Liver (tissue), 9 donors: ENCODE measurements around the gene F5. TPM values are rescaled to one million over a fixed set of nuclear protein-coding genes. Genes with fewer than 3 reads are reported as not detected.

Source experiments
- DNase-seq: peaks from one replicate; pipeline ENCODE4 v3.0.0-alpha.2; 2017; ENCODE audit warnings: low spot score
- H3K27ac ChIP-seq, 2 donors: one replicate each; pipeline ENCODE4 v1.7.0; 2013; ENCODE audit warnings: inconsistent platforms in 2 of 2, low read length in 2 of 2, control low read depth in 1 of 2, low read depth in 1 of 2, mild to moderate bottlenecking in 1 of 2
- H3K27me3 ChIP-seq, 4 donors: one replicate each; pipeline versions ENCODE4 v1.6.1 to v1.7.0; 2013; ENCODE audit warnings: low read length in 3 of 4, inconsistent platforms in 1 of 4, mild to moderate bottlenecking in 1 of 4, moderate library complexity in 1 of 4; ENCODE audit not compliant: control insufficient read depth in 4 of 4, insufficient read depth in 4 of 4
- H3K36me3 ChIP-seq, 4 donors: one replicate each; pipeline versions ENCODE4 v1.6.1 to v1.7.0; 2013; ENCODE audit warnings: low read length in 3 of 4, mild to moderate bottlenecking in 3 of 4, low read depth in 1 of 4, moderate library complexity in 1 of 4; ENCODE audit not compliant: control insufficient read depth in 4 of 4, insufficient read depth in 3 of 4
- H3K4me1 ChIP-seq, 4 donors: one replicate each; pipeline versions ENCODE4 v1.6.1 to v1.7.0; 2013; ENCODE audit warnings: low read length in 3 of 4, mild to moderate bottlenecking in 3 of 4, moderate library complexity in 1 of 4; ENCODE audit not compliant: control insufficient read depth in 4 of 4, insufficient read depth in 4 of 4
- H3K4me3 ChIP-seq, 3 donors: one replicate each; pipeline versions ENCODE4 v1.6.1 to v1.7.0; 2013; ENCODE audit warnings: low read length in 3 of 3, control low read depth in 1 of 3, low read depth in 1 of 3, mild to moderate bottlenecking in 1 of 3
- H3K9ac ChIP-seq, 2 donors: one replicate each; pipeline ENCODE4 v1.7.0; 2013; ENCODE audit warnings: low read length in 2 of 2, mild to moderate bottlenecking in 2 of 2, moderate library complexity in 2 of 2, control low read depth in 1 of 2, low read depth in 1 of 2
- H3K9me3 ChIP-seq, 4 donors: one replicate each; pipeline versions ENCODE4 v1.6.1 to v1.7.0; 2013; ENCODE audit warnings: low read length in 3 of 4; ENCODE audit not compliant: control insufficient read depth in 4 of 4
- ATF3 ChIP-seq: IDR thresholded peaks from 2 replicates; pipeline ENCODE4 v1.6.1; 2016; ENCODE audit warnings: antibody characterized with exemption
- EGR1 ChIP-seq, 2 donors: IDR thresholded peaks; 2 replicates each; pipeline ENCODE4 v1.6.1; 2016 to 2018; ENCODE audit warnings: antibody characterized with exemption in 2 of 2, low read depth in 2 of 2
- FOXA1 ChIP-seq: IDR thresholded peaks from 2 replicates; pipeline ENCODE4 v1.6.1; 2016; ENCODE audit warnings: antibody characterized with exemption
- FOXA2 ChIP-seq: IDR thresholded peaks from 2 replicates; pipeline ENCODE4 v1.6.1; 2016; ENCODE audit warnings: antibody characterized with exemption
- GABPA ChIP-seq, 2 donors: IDR thresholded peaks in 1 of 2; conservative IDR thresholded peaks in 1 of 2; 2 replicates each; pipeline ENCODE4 v1.6.1; 2016; ENCODE audit warnings: antibody characterized with exemption in 2 of 2, mild to moderate bottlenecking in 1 of 2, moderate library complexity in 1 of 2
- HNF4A ChIP-seq, 2 donors: conservative IDR thresholded peaks; 2 replicates each; pipeline ENCODE4 v1.6.1; 2016; ENCODE audit warnings: antibody characterized with exemption in 2 of 2, mild to moderate bottlenecking in 2 of 2
- HNF4G ChIP-seq: IDR thresholded peaks from 2 replicates; pipeline ENCODE4 v1.6.1; 2016; ENCODE audit warnings: antibody characterized with exemption
- JUND ChIP-seq, 2 donors: IDR thresholded peaks; 2 replicates each; pipeline ENCODE4 v1.6.1; 2016; ENCODE audit warnings: antibody characterized with exemption in 2 of 2
- NR2F2 ChIP-seq: IDR thresholded peaks from 2 replicates; pipeline ENCODE4 v1.6.1; 2016; ENCODE audit warnings: antibody characterized with exemption
- RAD21 ChIP-seq, 2 donors: IDR thresholded peaks; 2 replicates each; pipeline ENCODE4 v1.6.1; 2016; ENCODE audit warnings: antibody characterized with exemption in 2 of 2, mild to moderate bottlenecking in 2 of 2
- RXRA ChIP-seq, 2 donors: IDR thresholded peaks; 2 replicates each; pipeline ENCODE4 v1.6.1; 2017 to 2018; ENCODE audit warnings: antibody characterized with exemption in 2 of 2, mild to moderate bottlenecking in 1 of 2
- SP1 ChIP-seq: IDR thresholded peaks from 2 replicates; pipeline ENCODE4 v1.6.1; 2018; ENCODE audit warnings: antibody characterized with exemption, mild to moderate bottlenecking
- TAF1 ChIP-seq: conservative IDR thresholded peaks from 2 replicates; pipeline ENCODE4 v1.6.1; 2016; ENCODE audit warnings: antibody characterized with exemption, mild to moderate bottlenecking
- YY1 ChIP-seq: IDR thresholded peaks from 2 replicates; pipeline ENCODE4 v1.6.1; 2016; ENCODE audit warnings: antibody characterized with exemption, mild to moderate bottlenecking
- ZBTB33 ChIP-seq: IDR thresholded peaks from 2 replicates; pipeline ENCODE4 v1.6.1; 2016; ENCODE audit warnings: antibody characterized with exemption
- WGBS: extraction: QIAGEN DNeasy Blood & Tissue Kit; methylation state at CpG from one replicate; pipeline ENCODE4 v1.1.7; 2013; 5-methylcytosine and 5-hydroxymethylcytosine counted together
- polyA plus RNA-seq, 2 donors: library from polyadenylated mRNA; stranded (reverse) in 1 of 2; unstranded in 1 of 2; fragments of 200-250 nt in 1 of 2; fragments of >200 nt in 1 of 2; fragmentation: Nextera tagmentation in 1 of 2; extraction: Ambion mirVana in 1 of 2; gene quantifications; one replicate each; pipeline versions ENCODE4 v1.2.1 to v1.2.3, GENCODE V29; 2013 to 2015
- total RNA-seq, 2 donors: library from RNA; depleted of rRNA; stranded (reverse); fragments of >200 nt; gene quantifications; one replicate each; pipeline ENCODE4 v1.2.3, GENCODE V29; 2014
- TF ChIP-seq, protein P1 (sequence below): fragments of 150-350 bp; IDR thresholded peaks from 2 replicates; pipeline ENCODE4 v1.5.1; 2017; ENCODE audit warnings: improper control_type of control experiment, low read depth, low read length; ENCODE audit not compliant: missing input control
- TF ChIP-seq, protein P2 (sequence below): IDR thresholded peaks from 2 replicates; pipeline ENCODE4 v1.6.1; 2016; ENCODE audit warnings: antibody characterized with exemption, mild to moderate bottlenecking
- donor health status: healthy.
- donor health status: healthy.
- donor health status: healthy.
- donor health status: healthy.
- donor health status: healthy.

The F5 gene
- total and polyA plus RNA-seq, 4 donors, result 86.1 to 155 (median 129) TPM

DNA sequence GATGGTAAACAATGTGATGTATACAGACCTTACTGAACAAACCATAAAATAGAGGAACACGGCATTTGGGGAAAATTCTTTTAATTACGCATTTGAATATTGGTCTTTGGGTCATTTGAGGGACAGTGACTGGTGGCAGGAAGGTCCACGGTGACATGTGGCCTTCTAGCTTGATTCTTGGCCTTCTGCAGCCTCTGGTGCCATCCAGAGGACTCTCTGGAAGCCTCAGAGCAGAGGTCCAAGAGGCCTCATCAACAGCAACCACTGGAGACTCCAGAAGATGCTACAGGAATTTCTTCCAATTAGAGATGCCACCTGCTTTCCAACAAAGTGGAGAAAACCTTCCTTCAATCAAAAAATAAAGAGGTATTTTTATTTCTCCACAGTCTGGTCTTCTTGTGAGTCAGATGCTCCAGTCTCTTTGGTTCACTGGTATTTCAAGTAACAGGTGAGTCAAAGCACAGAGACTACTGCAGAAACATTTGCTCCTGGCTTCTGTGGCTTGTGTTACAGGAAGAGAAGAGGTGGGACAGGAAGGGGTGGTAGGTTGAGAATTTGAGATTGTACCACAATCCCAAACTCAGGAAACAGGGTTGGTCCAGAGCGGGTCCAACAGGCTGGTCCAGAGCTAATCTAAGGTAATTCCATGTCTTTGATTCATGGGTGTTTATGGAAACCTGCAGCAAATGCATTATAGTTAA lies 2.7 kb upstream of the F5 start:
- peak overlapping the region; percentile 22 to 78 for H3K27ac ChIP-seq
- H3K36me3 ChIP-seq, result no peaks in the 10 kb centered on the region
- H3K4me3 ChIP-seq, result no peak overlapping the region
- 46% methylated on average over 4 of the region's 4 CpGs for WGBS
- H3K9me3 ChIP-seq, result no peaks in the 10 kb centered on the region
- no peaks in the 10 kb centered on the region for H3K27me3 ChIP-seq
- H3K9ac ChIP-seq, result no peak overlapping the region
- H3K4me1 ChIP-seq, result peaks cover 1 to 29% (median 27%) of the 10 kb centered on the region in 4 donors
- no peak for DNase-seq
- peak; percentile 83 to 86 for TF ChIP-seq RAD21 (IDR thresholded peaks at IDR 0.05)
- TF ChIP-seq ATF3, result no peak
- TF ChIP-seq GABPA (IDR thresholded peaks at IDR 0.05 in 1 of 2, conservative IDR thresholded peaks at IDR 0.05 in 1 of 2), result no peak
- TF ChIP-seq HNF4A (conservative IDR thresholded peaks at IDR 0.05), result no peak
- no peak for TF ChIP-seq FOXA2
- no peak for TF ChIP-seq NR2F2
- TF ChIP-seq HNF4G, result no peak
- no peak for TF ChIP-seq FOXA1
- no peak for TF ChIP-seq EGR1 (IDR thresholded peaks at IDR 0.05; ENCODE audit: low read depth in 2 of 2)
- TF ChIP-seq, protein P1, sequence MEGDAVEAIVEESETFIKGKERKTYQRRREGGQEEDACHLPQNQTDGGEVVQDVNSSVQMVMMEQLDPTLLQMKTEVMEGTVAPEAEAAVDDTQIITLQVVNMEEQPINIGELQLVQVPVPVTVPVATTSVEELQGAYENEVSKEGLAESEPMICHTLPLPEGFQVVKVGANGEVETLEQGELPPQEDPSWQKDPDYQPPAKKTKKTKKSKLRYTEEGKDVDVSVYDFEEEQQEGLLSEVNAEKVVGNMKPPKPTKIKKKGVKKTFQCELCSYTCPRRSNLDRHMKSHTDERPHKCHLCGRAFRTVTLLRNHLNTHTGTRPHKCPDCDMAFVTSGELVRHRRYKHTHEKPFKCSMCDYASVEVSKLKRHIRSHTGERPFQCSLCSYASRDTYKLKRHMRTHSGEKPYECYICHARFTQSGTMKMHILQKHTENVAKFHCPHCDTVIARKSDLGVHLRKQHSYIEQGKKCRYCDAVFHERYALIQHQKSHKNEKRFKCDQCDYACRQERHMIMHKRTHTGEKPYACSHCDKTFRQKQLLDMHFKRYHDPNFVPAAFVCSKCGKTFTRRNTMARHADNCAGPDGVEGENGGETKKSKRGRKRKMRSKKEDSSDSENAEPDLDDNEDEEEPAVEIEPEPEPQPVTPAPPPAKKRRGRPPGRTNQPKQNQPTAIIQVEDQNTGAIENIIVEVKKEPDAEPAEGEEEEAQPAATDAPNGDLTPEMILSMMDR, result peak; percentile 51
- TF ChIP-seq ZBTB33, result no peak

- H3K9ac ChIP-seq, result no peak overlapping the region
- no peak overlapping the region for H3K4me3 ChIP-seq
- no peak for DNase-seq
- no peaks in the 10 kb centered on the region for H3K27me3 ChIP-seq
- H3K36me3 ChIP-seq, result no peaks in the 10 kb centered on the region
- H3K9me3 ChIP-seq, result no peaks in the 10 kb centered on the region
- 10% methylated on average over 1 of the region's 1 CpG for WGBS
- H3K4me1 ChIP-seq, result peaks cover 1 to 31% (median 29%) of the 10 kb centered on the region in 4 donors
- peak overlapping the region; percentile 51 to 78 for H3K27ac ChIP-seq
- TF ChIP-seq JUND (IDR thresholded peaks at IDR 0.05) (peak; percentile 84 to 89), ZBTB33 (peak; percentile 89), RAD21 (IDR thresholded peaks at IDR 0.05) (peak; percentile 13 to 46), GABPA (IDR thresholded peaks at IDR 0.05 in 1 of 2, conservative IDR thresholded peaks at IDR 0.05 in 1 of 2) (peak in 1 of 2 donors; percentile 43), FOXA1 (peak; percentile 35), TAF1 (no peak), ATF3 (peak; percentile 76), SP1 (peak; percentile 92), HNF4A (conservative IDR thresholded peaks at IDR 0.05) (peak; percentile 97 to 99), FOXA2 (peak; percentile 62), RXRA (IDR thresholded peaks at IDR 0.05) (peak; percentile 84 to 92), NR2F2 (peak; percentile 53), EGR1 (IDR thresholded peaks at IDR 0.05; ENCODE audit: low read depth in 2 of 2) (no peak), HNF4G (peak; percentile 91), YY1 (peak; percentile 82)
- TF ChIP-seq, protein P2, sequence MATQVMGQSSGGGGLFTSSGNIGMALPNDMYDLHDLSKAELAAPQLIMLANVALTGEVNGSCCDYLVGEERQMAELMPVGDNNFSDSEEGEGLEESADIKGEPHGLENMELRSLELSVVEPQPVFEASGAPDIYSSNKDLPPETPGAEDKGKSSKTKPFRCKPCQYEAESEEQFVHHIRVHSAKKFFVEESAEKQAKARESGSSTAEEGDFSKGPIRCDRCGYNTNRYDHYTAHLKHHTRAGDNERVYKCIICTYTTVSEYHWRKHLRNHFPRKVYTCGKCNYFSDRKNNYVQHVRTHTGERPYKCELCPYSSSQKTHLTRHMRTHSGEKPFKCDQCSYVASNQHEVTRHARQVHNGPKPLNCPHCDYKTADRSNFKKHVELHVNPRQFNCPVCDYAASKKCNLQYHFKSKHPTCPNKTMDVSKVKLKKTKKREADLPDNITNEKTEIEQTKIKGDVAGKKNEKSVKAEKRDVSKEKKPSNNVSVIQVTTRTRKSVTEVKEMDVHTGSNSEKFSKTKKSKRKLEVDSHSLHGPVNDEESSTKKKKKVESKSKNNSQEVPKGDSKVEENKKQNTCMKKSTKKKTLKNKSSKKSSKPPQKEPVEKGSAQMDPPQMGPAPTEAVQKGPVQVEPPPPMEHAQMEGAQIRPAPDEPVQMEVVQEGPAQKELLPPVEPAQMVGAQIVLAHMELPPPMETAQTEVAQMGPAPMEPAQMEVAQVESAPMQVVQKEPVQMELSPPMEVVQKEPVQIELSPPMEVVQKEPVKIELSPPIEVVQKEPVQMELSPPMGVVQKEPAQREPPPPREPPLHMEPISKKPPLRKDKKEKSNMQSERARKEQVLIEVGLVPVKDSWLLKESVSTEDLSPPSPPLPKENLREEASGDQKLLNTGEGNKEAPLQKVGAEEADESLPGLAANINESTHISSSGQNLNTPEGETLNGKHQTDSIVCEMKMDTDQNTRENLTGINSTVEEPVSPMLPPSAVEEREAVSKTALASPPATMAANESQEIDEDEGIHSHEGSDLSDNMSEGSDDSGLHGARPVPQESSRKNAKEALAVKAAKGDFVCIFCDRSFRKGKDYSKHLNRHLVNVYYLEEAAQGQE, result peak; percentile 83
- TF ChIP-seq, protein P1, result no peak
Measured at GRCh38 chr1:169588112-169588511, 1.8 kb upstream of the F5 start.
